GM23248 (cell line): ENCODE measurements around the gene METTL9. TPM values are rescaled to one million over a fixed set of nuclear protein-coding genes. Genes with fewer than 3 reads are reported as not detected.
"Not testable (repeated sequence)": the region's sequence is repeated elsewhere in the genome, so short reads cannot be mapped to it uniquely, and the experiment has no call there.

Experiments
- DNase-seq: peaks from one replicate; pipeline ENCODE4 v3.0.0-alpha.2; 2015
- H2AFZ ChIP-seq: fragments of 200-600 bp; sonication (generic); 2 replicates; pipeline ENCODE4 v1.6.1; 2016; ENCODE audit warnings: antibody characterized with exemption
- H3F3A ChIP-seq: fragments of 200-600 bp; sonication (generic); 2 replicates; pipeline ENCODE4 v1.6.1; 2016; ENCODE audit warnings: mild to moderate bottlenecking, antibody characterized with exemption, mixed run types; ENCODE audit not compliant: insufficient read depth
- H3K27ac ChIP-seq: fragments of 200-600 bp; sonication (generic); 2 replicates; pipeline ENCODE4 v1.5.1; 2016; ENCODE audit warnings: mild to moderate bottlenecking
- H3K27me3 ChIP-seq: fragments of 200-600 bp; sonication (generic); replicated peaks from 2 replicates; pipeline ENCODE4 v1.6.1; 2016; ENCODE audit warnings: mild to moderate bottlenecking; ENCODE audit not compliant: insufficient read depth
- H3K36me3 ChIP-seq: fragments of 200-600 bp; sonication (generic); 2 replicates; pipeline ENCODE4 v1.6.1; 2016; ENCODE audit warnings: low read depth, mild to moderate bottlenecking
- H3K4me1 ChIP-seq: fragments of 200-600 bp; sonication (generic); 2 replicates; pipeline ENCODE4 v1.6.1; 2016; ENCODE audit warnings: mild to moderate bottlenecking; ENCODE audit not compliant: insufficient read depth
- H3K4me2 ChIP-seq: fragments of 200-600 bp; sonication (generic); one replicate; pipeline ENCODE4 v1.6.1; 2016; ENCODE audit warnings: mild to moderate bottlenecking; ENCODE audit not compliant: unreplicated experiment
- H3K4me3 ChIP-seq: fragments of 200-600 bp; sonication (generic); 2 replicates; pipeline ENCODE4 v1.5.1; 2016; ENCODE audit warnings: mild to moderate bottlenecking
- H3K79me2 ChIP-seq: fragments of 200-600 bp; sonication (generic); 2 replicates; pipeline ENCODE4 v1.6.1; 2016; ENCODE audit warnings: mild to moderate bottlenecking; ENCODE audit not compliant: insufficient read depth
- H3K9ac ChIP-seq: fragments of 200-600 bp; sonication (generic); 2 replicates; pipeline ENCODE4 v1.6.1; 2016; ENCODE audit warnings: mild to moderate bottlenecking
- H3K9me2 ChIP-seq: fragments of 200-600 bp; sonication (generic); 2 replicates; pipeline ENCODE4 v1.6.1; 2016; ENCODE audit warnings: mixed run types, mild to moderate bottlenecking, moderate library complexity; ENCODE audit not compliant: insufficient read depth
- H3K9me3 ChIP-seq: fragments of 200-600 bp; sonication (generic); one replicate; pipeline ENCODE4 v1.6.1; 2017; ENCODE audit warnings: low read depth
- H4K20me1 ChIP-seq: fragments of 200-600 bp; sonication (generic); 2 replicates; pipeline ENCODE4 v1.6.0; 2016; ENCODE audit not compliant: insufficient read depth
- EZH2 ChIP-seq: fragments of 200-600 bp; sonication (generic); IDR thresholded peaks from 2 replicates; pipeline ENCODE4 v1.6.1; 2018; ENCODE audit warnings: antibody characterized with exemption, mild to moderate bottlenecking; ENCODE audit not compliant: insufficient read depth, poor library complexity, severe bottlenecking
- EZH2phosphoT487 ChIP-seq: fragments of 200-600 bp; sonication (generic); IDR thresholded peaks from 2 replicates; pipeline ENCODE4 v1.6.1; 2018; ENCODE audit warnings: antibody characterized with exemption, moderate library complexity, mild to moderate bottlenecking, low read depth; ENCODE audit not compliant: insufficient read depth
- WGBS, 2 experiments: methylation state at CpG; one replicate each; pipeline ENCODE4 v1.1.6; 2015 to 2017; ENCODE audit warnings: low lambda C conversion rate in 2 of 2, low coverage in 1 of 2; ENCODE audit errors: missing lambda C conversion rate in 2 of 2; 5-methylcytosine and 5-hydroxymethylcytosine counted together
- in situ Hi-C: fragments of 300-500 bp; cut with MboI; formaldehyde crosslinking; loops from 2 replicates; pipeline ENCODE4 v1.15.0; 2020
- polyA plus RNA-seq: library from polyadenylated mRNA; unstranded; fragments of >200 nt; fragmentation: Nextera tagmentation; extraction: Ambion mirVana; gene quantifications from 2 replicates; pipeline ENCODE4 v1.2.1, GENCODE V29; 2016
- total RNA-seq: library from RNA; depleted of rRNA; stranded (reverse); fragments of >200 nt; shearing (Covaris generic); gene quantifications from 2 replicates; pipeline ENCODE4 v1.2.3, GENCODE V29; 2014; rRNA removed

The METTL9 gene
- total RNA-seq (326 and 344 TPM in 2 replicates), polyA plus RNA-seq (267 and 273 TPM in 2 replicates)

DNA sequence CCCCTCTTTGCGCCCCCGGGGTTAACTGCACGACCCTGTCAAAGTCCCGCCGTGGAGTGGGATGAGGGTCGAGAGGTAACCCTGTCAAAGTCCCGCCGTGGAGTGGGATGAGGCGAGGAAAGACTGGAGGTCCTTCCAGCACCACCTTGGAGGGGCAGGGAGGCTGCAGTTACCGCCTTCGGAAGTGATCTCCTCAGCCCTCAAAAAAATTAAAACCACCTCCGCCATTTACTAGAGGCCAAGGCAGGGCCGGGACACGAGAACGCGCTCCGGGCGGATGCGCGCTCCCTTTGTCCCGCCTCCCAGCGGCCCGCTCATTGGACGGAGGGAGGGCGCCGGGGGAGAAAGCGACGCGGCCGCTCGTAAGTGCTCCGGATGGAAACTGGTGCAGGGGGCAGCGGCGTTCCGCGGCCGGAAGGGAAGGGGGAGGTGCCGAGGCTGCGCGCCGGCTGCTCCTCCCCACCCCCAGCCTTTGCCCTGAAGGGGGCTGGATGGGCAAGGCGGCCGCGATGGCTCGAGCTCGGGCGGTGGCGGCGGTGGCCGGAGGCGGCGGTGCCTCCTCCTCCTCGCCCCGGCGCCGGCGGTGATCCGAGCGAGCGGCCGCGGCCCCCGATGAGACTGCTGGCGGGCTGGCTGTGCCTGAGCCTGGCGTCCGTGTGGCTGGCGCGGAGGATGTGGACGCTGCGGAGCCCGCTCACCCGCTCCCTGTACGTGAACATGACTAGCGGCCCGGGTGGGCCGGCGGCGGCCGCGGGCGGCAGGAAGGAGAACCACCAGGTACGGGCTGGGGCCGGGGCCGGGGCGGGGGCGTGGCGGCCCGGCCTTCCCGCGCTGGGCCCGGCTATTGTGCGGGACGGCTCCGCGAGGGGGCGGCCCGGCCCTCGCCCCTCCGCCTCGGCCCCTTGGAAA is at the start of gene METTL9:
METTL9 (plus strand) TSS at position 456 of the 909 bp plus-strand sequence; CDS start at position 613, 157 bp downstream.
- Histone ChIP-seq H3K4me2 (peak within 1 kb of the TSS; percentile 99), H3K9me3 (no peaks in the 10 kb centered on the region), H3K36me3 (no peaks in the 10 kb centered on the region), H3K9ac (peak within 1 kb of the TSS; percentile 97), H2AFZ (peak within 1 kb of the TSS; percentile 95), H3K27ac (peak within 1 kb of the TSS; percentile 93), H3F3A (peaks cover 38% of the 10 kb centered on the region), H3K4me1 (peaks cover 33% of the 10 kb centered on the region), H4K20me1 (no peaks in the 10 kb centered on the region), H3K4me3 (peak within 1 kb of the TSS; percentile 94), H3K27me3 (no peaks in the 10 kb centered on the region), H3K79me2 (peaks cover 45% of the 10 kb centered on the region), H3K9me2 (no peaks in the 10 kb centered on the region)
- in situ Hi-C loops = no loop called here
- no peak for TF ChIP-seq EZH2
- no peak for TF ChIP-seq EZH2phosphoT487
- WGBS, 2 experiments = 1% methylated on average over 32 to 83 of the region's 100 CpGs
- peak; percentile 99 for DNase-seq

GRCh38 chr16:21549975-21550374 is 49.4 kb upstream of the METTL9 start:
- H2AFZ ChIP-seq, H4K20me1 ChIP-seq, H3K27me3 ChIP-seq, H3K4me3 ChIP-seq, H3K9me2 ChIP-seq, H3K27ac ChIP-seq, H3K79me2 ChIP-seq, H3K36me3 ChIP-seq, H3K9me3 ChIP-seq, H3K4me1 ChIP-seq, H3K9ac ChIP-seq, H3K4me2 ChIP-seq, H3F3A ChIP-seq, in situ Hi-C loops, DNase-seq: not testable (repeated sequence)
- WGBS, 2 experiments = 85 to 87% methylated on average over 17 of the region's 17 CpGs

GRCh38 chr16:21550435-21550834 is 48.9 kb upstream of the METTL9 start:
- H3K27ac ChIP-seq, H3F3A ChIP-seq, H3K36me3 ChIP-seq, H2AFZ ChIP-seq, H3K4me2 ChIP-seq, H3K9me2 ChIP-seq, H3K27me3 ChIP-seq, in situ Hi-C loops, H4K20me1 ChIP-seq, H3K4me1 ChIP-seq, H3K9ac ChIP-seq, DNase-seq, H3K79me2 ChIP-seq, H3K4me3 ChIP-seq, H3K9me3 ChIP-seq: not testable (repeated sequence)
- 58 to 89% methylated on average over 1 to 3 of the region's 5 CpGs for WGBS, 2 experiments

GRCh38 chr16:21551076-21551475 is 48.3 kb upstream of the METTL9 start:
- H3K9me2 ChIP-seq, H4K20me1 ChIP-seq, H3K27me3 ChIP-seq, DNase-seq, H3K4me1 ChIP-seq, H3K36me3 ChIP-seq, H3K27ac ChIP-seq, H3K4me2 ChIP-seq, H3F3A ChIP-seq, H3K9me3 ChIP-seq, H3K4me3 ChIP-seq, H2AFZ ChIP-seq, H3K79me2 ChIP-seq, in situ Hi-C loops, H3K9ac ChIP-seq: not testable (repeated sequence)
- WGBS, 2 experiments = 83 to 93% methylated on average over 6 of the region's 7 CpGs

- H3K79me2 ChIP-seq, H3K9ac ChIP-seq, H3K9me3 ChIP-seq, H3F3A ChIP-seq, DNase-seq, H3K4me1 ChIP-seq, H4K20me1 ChIP-seq, H3K4me2 ChIP-seq, H3K36me3 ChIP-seq, H2AFZ ChIP-seq, H3K27me3 ChIP-seq, H3K4me3 ChIP-seq, H3K27ac ChIP-seq, in situ Hi-C loops, H3K9me2 ChIP-seq: not testable (repeated sequence)
- WGBS, 2 experiments = 84 to 86% methylated on average over 16 to 17 of the region's 17 CpGs
Measured at GRCh38 chr16:21551600-21551999, 47.8 kb upstream of the METTL9 start.

GRCh38 chr16:21553481-21554296 is 45.7 kb upstream of the METTL9 start:
- H3K4me2 ChIP-seq, H3F3A ChIP-seq, H3K27ac ChIP-seq, H3K9ac ChIP-seq, H4K20me1 ChIP-seq, H2AFZ ChIP-seq, H3K9me3 ChIP-seq, H3K4me1 ChIP-seq, H3K9me2 ChIP-seq, DNase-seq, H3K27me3 ChIP-seq, H3K36me3 ChIP-seq, in situ Hi-C loops, H3K4me3 ChIP-seq, H3K79me2 ChIP-seq: not testable (repeated sequence)
- 80 to 81% methylated on average over 19 of the region's 19 CpGs for WGBS, 2 experiments
